ENCODE measurements around the gene ATXN7L3. TPM values are rescaled to one million over a fixed set of nuclear protein-coding genes. Genes with fewer than 3 reads are reported as not detected.
A peak's percentile ranks its signal among the peaks of the same experiment; 100 is the strongest.
"Not testable (repeated sequence)": the region's sequence is repeated elsewhere in the genome, so short reads cannot be mapped to it uniquely, and the experiment has no call there.

Gene ATXN7L3, protein sequence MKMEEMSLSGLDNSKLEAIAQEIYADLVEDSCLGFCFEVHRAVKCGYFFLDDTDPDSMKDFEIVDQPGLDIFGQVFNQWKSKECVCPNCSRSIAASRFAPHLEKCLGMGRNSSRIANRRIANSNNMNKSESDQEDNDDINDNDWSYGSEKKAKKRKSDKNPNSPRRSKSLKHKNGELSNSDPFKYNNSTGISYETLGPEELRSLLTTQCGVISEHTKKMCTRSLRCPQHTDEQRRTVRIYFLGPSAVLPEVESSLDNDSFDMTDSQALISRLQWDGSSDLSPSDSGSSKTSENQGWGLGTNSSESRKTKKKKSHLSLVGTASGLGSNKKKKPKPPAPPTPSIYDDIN
- total RNA-seq: 10 to 100 TPM; 44.1 to 77.4 (median 52.3) TPM

DNA sequence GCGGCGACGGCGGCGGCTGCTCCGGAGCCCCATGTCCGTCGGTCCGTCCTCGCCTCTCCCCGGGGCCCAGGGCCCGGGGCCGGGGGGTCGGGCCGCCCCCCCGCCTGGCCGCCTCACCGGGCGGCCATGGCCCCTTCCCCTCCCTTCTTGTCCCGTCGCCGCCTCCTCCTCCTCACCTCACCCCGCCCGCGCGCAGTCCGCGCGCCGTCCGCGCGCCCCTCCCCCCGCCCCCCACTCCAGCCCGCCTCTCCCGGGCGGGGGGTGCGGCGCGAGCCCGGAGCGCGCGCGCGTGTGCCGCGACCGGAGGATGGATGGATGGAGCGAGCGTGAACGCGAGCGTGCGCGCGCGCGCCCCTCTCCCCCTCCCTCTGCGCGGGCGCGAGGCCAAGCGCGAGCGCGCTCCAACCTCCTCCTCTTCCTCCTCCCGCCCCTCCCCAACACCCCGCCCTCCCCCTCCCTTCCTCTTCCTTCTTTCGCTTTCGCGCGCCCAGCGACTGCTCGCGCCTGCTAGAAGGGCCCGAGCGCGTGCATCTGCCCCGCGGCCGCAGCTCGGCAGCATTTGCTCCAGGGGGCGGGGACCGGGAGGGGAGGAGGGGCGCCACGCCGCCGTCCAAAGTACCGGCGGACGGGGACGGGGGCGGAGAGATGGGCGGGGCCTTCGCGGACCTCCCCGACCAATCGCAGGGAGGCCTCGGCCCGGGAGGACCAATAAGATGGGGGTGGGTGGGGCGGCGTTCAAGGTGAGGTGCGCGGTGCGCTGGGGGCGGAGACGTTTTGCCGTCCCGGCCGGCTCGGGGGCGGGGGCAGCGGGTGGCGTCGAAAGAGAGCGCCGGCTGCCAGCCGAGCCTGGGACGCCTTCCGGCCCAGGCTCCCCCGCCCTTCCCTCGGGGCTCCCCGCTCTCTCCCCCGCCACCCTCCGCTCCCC is at the start of gene ATXN7L3:
TSS of gene ATXN7L3 (minus strand) at position 332 of the 925 bp plus-strand sequence. CDS start 1,814 bp downstream, outside the sequence.
- Histone ChIP-seq H3K4me1 (peaks cover 10 to 42% (median 15%) of the 10 kb centered on the region in 4 donors), H3K27ac (peak within 1 kb of the TSS; percentile 94 to 100 (median 98)), H3K9me3 (no peaks in the 10 kb centered on the region), H3K27me3 (no peaks in the 10 kb centered on the region), H3K36me3 (peaks cover 0 to 4% (median 0%) of the 10 kb centered on the region in 4 donors), H3K4me3 (peak within 1 kb of the TSS; percentile 77 to 99 (median 88))
- peak; percentile 100 for DNase-seq
- in situ Hi-C loops (cut with MboI; ENCODE audit: low pct_ligation_motif_present in 1 of 4, low pct_unique_long_range_greater_than_20kb in 1 of 4, low sequenced_read_pairs in 3 of 4): loop anchor here in 1 of 4 donors (5.0 kb wide), 1 partner anchor 132 kb away; no protein-coding TSS in a partner anchor
- 1% methylated on average over 46 of the region's 126 CpGs; no CpG with 5 or more reads in 1 of the 2 donors for WGBS, 2 donors (ENCODE audit: low coverage in 1 of 2)
- intact Hi-C loops (cut with DNase I; ENCODE audit: low total_unique reads): loop anchor here (10.0 kb wide), 1 partner anchor 1995 kb away; no protein-coding TSS in a partner anchor
- TF ChIP-seq POLR2AphosphoS5 (IDR thresholded peaks at IDR 0.05): peak in 2 of 3 donors; percentile 82 to 87
- no peak for TF ChIP-seq EP300 (IDR thresholded peaks at IDR 0.05; ENCODE audit: low read depth)

DNA sequence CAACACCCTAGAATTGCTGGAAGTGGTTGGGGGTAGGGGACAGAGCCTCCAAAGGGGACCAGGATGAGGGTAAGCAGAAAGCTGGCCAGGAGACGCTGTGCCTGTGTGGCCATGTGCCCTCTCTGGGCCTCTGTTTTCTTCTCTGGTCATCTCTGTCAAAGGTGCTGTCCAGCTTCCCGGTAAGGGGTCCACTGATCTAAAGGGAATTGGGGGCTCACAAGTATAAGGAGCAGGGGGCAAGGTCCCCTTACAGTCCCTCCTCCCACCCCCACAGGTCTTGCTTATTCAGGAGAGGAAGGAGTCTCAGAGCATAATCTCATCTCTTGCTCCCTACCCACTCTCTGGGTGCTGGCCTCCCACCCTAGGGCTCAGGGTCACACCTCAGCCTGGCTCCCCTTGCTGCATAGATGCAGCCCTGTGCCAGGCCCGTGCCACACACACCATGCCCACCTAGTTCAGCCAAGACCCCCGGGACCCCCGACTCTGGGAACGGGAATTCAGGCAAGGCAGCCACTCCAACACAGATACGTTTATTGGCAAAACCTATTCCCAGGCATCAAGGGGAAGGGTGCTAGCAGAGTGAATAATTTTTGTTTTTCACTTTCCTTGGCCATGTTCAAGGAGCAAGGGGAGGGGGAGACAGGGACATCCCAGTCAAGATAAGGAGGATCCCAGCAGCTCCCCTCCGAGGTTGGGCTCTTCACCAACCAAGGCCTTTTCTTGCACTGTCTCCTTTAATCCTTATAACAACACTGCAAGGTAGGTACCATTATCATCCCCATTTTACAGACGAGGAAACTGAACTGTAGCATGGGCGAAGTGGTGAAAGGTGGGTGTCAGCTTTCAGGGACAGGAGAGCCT is 48.4 kb upstream of the ATXN7L3 start:
- intact Hi-C loops (cut with DNase I; ENCODE audit: low total_unique reads): no loop called here
- WGBS, 2 donors (ENCODE audit: low coverage in 1 of 2): 84% methylated on average over 10 of the region's 10 CpGs; no CpG with 5 or more reads in 1 of the 2 donors

DNA sequence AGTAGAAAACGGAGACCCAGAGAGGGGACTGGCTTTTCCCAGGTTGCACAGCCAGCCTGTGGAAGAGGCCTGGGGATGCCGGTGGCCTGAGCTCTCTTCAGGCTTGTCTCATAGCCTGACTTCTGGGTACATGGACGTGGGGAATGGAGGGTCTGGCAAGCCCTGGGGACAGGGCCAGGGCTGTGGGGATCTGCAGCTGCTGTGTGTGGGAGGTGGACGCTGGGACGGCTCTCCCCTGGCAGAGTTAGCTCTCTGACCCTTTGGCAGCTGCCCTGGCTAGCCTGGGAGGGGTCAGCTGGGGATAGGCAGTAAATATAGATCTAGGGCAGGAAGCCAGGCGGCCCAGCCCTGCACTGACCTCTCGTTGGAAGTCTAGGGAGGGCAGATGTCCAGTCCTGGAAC is 47.8 kb upstream of the ATXN7L3 start:
- H3K36me3 ChIP-seq: no peaks in the 10 kb centered on the region
- H3K4me1 ChIP-seq: peaks cover 0 to 24% (median 17%) of the 10 kb centered on the region in 4 donors
- H3K4me3 ChIP-seq: no peak overlapping the region
- DNase-seq: no peak
- intact Hi-C loops (cut with DNase I; ENCODE audit: low total_unique reads) (no loop called here), in situ Hi-C loops (cut with MboI; ENCODE audit: low pct_ligation_motif_present in 1 of 4, low pct_unique_long_range_greater_than_20kb in 1 of 4, low sequenced_read_pairs in 3 of 4) (no loop called here)
- TF ChIP-seq POLR2A (IDR thresholded peaks at IDR 0.05): no peak
- TF ChIP-seq, protein P1, sequence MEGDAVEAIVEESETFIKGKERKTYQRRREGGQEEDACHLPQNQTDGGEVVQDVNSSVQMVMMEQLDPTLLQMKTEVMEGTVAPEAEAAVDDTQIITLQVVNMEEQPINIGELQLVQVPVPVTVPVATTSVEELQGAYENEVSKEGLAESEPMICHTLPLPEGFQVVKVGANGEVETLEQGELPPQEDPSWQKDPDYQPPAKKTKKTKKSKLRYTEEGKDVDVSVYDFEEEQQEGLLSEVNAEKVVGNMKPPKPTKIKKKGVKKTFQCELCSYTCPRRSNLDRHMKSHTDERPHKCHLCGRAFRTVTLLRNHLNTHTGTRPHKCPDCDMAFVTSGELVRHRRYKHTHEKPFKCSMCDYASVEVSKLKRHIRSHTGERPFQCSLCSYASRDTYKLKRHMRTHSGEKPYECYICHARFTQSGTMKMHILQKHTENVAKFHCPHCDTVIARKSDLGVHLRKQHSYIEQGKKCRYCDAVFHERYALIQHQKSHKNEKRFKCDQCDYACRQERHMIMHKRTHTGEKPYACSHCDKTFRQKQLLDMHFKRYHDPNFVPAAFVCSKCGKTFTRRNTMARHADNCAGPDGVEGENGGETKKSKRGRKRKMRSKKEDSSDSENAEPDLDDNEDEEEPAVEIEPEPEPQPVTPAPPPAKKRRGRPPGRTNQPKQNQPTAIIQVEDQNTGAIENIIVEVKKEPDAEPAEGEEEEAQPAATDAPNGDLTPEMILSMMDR (IDR thresholded peaks at IDR 0.05): no peak
- H3K27ac ChIP-seq: no peak overlapping the region
- WGBS, 2 donors (ENCODE audit: low coverage in 1 of 2): 57% methylated on average over 7 of the region's 7 CpGs; no CpG with 5 or more reads in 1 of the 2 donors
- H3K27me3 ChIP-seq: no peaks in the 10 kb centered on the region
- H3K9me3 ChIP-seq: no peaks in the 10 kb centered on the region

More for the DNA sequence above, 48.4 kb upstream of the ATXN7L3 start:
- Histone ChIP-seq H3K36me3 (no peaks in the 10 kb centered on the region), H3K4me1 (peaks cover 0 to 24% (median 17%) of the 10 kb centered on the region in 4 donors), H3K9me3 (no peaks in the 10 kb centered on the region), H3K27me3 (no peaks in the 10 kb centered on the region), H3K4me3 (no peak overlapping the region), H3K27ac (no peak overlapping the region)
- in situ Hi-C loops (cut with MboI; ENCODE audit: low pct_ligation_motif_present in 1 of 4, low pct_unique_long_range_greater_than_20kb in 1 of 4, low sequenced_read_pairs in 3 of 4): no loop called here
- TF ChIP-seq, protein P1 (IDR thresholded peaks at IDR 0.05): no peak
- TF ChIP-seq POLR2AphosphoS5 (IDR thresholded peaks at IDR 0.05): no peak
- no peak for TF ChIP-seq POLR2A (IDR thresholded peaks at IDR 0.05)
- TF ChIP-seq EP300 (IDR thresholded peaks at IDR 0.05; ENCODE audit: low read depth): no peak
- DNase-seq: no peak

DNA sequence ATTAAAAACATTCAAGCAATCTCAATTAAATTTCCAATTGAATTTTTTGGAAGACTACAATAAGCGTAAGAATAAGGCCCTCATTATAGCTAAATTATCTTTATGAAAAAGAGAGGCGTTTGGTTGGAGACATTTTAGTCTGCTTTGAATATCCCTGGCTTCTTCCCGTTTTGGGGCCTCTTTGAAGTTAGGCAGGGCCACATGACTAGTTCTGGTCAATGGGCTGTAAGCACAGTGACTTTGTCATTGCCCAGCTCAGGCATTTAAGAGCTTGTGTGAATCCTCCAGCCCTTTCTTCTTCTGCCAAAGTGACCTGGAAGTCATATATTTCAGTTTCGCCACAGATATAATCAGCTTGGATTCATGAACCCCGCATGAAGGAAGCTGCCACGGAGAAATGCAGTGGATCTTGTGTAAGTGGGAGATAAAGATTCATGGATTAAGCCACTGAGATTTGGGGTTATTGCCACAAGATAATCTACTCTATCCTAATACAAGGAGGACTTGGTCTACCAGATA is 41.5 kb upstream of the ATXN7L3 start:
- no peaks in the 10 kb centered on the region for H3K9me3 ChIP-seq
- H3K4me3 ChIP-seq: no peak overlapping the region
- peaks cover 0 to 5% (median 5%) of the 10 kb centered on the region in 4 donors for H3K4me1 ChIP-seq
- no peak overlapping the region for H3K27ac ChIP-seq
- WGBS, 2 donors (ENCODE audit: low coverage in 1 of 2): 68 to 69% methylated on average over 6 of the region's 6 CpGs
- DNase-seq: no peak
- no peaks in the 10 kb centered on the region for H3K36me3 ChIP-seq
- intact Hi-C loops (cut with DNase I; ENCODE audit: low total_unique reads): no loop called here
- in situ Hi-C loops (cut with MboI; ENCODE audit: low pct_ligation_motif_present in 1 of 4, low pct_unique_long_range_greater_than_20kb in 1 of 4, low sequenced_read_pairs in 3 of 4): no loop called here
- TF ChIP-seq POLR2A (IDR thresholded peaks at IDR 0.05): no peak
- TF ChIP-seq POLR2AphosphoS5 (IDR thresholded peaks at IDR 0.05): no peak
- TF ChIP-seq EP300 (IDR thresholded peaks at IDR 0.05; ENCODE audit: low read depth): no peak
- TF ChIP-seq, protein P1 (IDR thresholded peaks at IDR 0.05): no peak
- peaks cover 4% of the 10 kb centered on the region for H3K27me3 ChIP-seq

DNA sequence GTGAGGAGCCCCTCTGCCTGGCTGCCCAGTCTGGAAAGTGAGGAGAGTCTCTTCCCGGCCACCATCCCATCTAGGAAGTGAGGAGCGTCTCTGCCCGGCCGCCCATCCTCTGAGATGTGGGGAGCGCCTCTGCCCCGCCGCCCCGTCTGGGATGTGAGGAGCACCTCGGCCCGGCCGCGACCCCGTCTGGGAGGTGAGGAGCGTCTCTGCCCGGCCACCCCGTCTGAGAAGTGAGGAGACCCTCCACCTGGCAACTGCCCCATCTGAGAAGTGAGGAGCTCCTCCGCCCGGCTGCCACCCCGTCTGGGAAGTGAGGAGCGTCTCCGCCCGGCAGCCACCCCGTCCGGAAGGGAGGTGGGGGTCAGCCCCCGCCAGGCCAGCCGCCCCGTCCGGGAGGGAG is 38.2 kb upstream of the ATXN7L3 start:
- H3K27me3 ChIP-seq; in situ Hi-C loops (cut with MboI; ENCODE audit: low pct_ligation_motif_present in 1 of 4, low pct_unique_long_range_greater_than_20kb in 1 of 4, low sequenced_read_pairs in 3 of 4): not testable (repeated sequence)
- 96% methylated on average over 15 of the region's 28 CpGs; no CpG with 5 or more reads in 1 of the 2 donors for WGBS, 2 donors (ENCODE audit: low coverage in 1 of 2)

More for the DNA sequence above, 38.2 kb upstream of the ATXN7L3 start:
- H3K4me3 ChIP-seq; H3K27ac ChIP-seq; intact Hi-C loops (cut with DNase I; ENCODE audit: low total_unique reads); H3K36me3 ChIP-seq; DNase-seq; H3K4me1 ChIP-seq; H3K9me3 ChIP-seq: not testable (repeated sequence)
